GM12878 (cell line): ENCODE data around the gene PRF1. TPM values are rescaled to one million over a fixed set of nuclear protein-coding genes. Genes with fewer than 3 reads are reported as not detected.

Experiments used
- ATAC-seq: fragments of 200-7000 bp; cut with Tn5 transposase; 3 replicates; pipeline ENCODE4 v1.9.1; 2020; ENCODE audit warnings: mild to moderate bottlenecking, moderate library complexity
- BruUV-seq: library from RNA; stranded (reverse); fragments of 400-500 nt; replicated peaks from 2 replicates; lab custom pipeline; 2021; lab: Mats Ljungman, UMichigan
- CTCF ChIA-PET: fragments of 300-600 bp; sonication (Branson Sonifier 250); formaldehyde crosslinking; extraction: SDS; loops from one replicate; lab custom pipeline; 2021; ENCODE audit warnings: inconsistent platforms; lab: Yijun Ruan, JAX
- POLR2A ChIA-PET: fragments of 350-600 bp; formaldehyde crosslinking; extraction: SDS; loops from one replicate; lab custom pipeline; 2021; ENCODE audit warnings: inconsistent platforms; lab: Charles Lee
- RAD21 ChIA-PET: fragments of 300-600 bp; sonication (Branson Sonifier 250); formaldehyde crosslinking; loops from one replicate; lab custom pipeline; 2023; ENCODE audit warnings: antibody characterized with exemption; ENCODE audit not compliant: unreplicated experiment; lab: Charles Lee
- SMC1A ChIA-PET: fragments of 300-600 bp; sonication (Branson Sonifier 250); formaldehyde crosslinking; loops from one replicate; lab custom pipeline; 2023; ENCODE audit not compliant: unreplicated experiment, uncharacterized antibody; lab: Charles Lee
- DNase-seq: peaks from one replicate; pipeline ENCODE4 v3.0.0-alpha.2; 2011; ENCODE audit warnings: low read depth, low spot score
- FAIRE-seq: peaks from 3 replicates; lab custom pipeline; 2011; peaks lifted over from hg19 to GRCh38; lab: Jason Lieb, UNC
- H2AFZ ChIP-seq: 2 replicates; pipeline ENCODE4 v1.6.0; 2011; ENCODE audit warnings: low read depth, low read length, control low read depth; ENCODE audit not compliant: control insufficient read depth
- H3K27ac ChIP-seq: 2 replicates; pipeline ENCODE4 v1.5.1; 2011; ENCODE audit warnings: control low read depth; ENCODE audit not compliant: control insufficient read depth, insufficient read depth
- H3K27me3 ChIP-seq, 2 experiments: replicated peaks in 1 of 2; 2 replicates each; pipeline versions ENCODE4 v1.6.0 to v1.6.1; 2011; ENCODE audit warnings: low read length in 1 of 2; ENCODE audit not compliant: control insufficient read depth in 2 of 2, insufficient read depth in 2 of 2
- H3K36me3 ChIP-seq, 2 experiments: 2 replicates each; pipeline ENCODE4 v1.5.1; 2011; ENCODE audit warnings: low read length in 1 of 2; ENCODE audit not compliant: control insufficient read depth in 2 of 2, insufficient read depth in 2 of 2
- H3K4me1 ChIP-seq: 2 replicates; pipeline ENCODE4 v1.6.1; 2011; ENCODE audit warnings: mild to moderate bottlenecking, low read length, moderate library complexity, mixed read lengths; ENCODE audit not compliant: control insufficient read depth, insufficient read depth
- H3K4me2 ChIP-seq: 2 replicates; pipeline ENCODE4 v1.6.0; 2011; ENCODE audit warnings: control low read depth; ENCODE audit not compliant: control insufficient read depth, insufficient read depth
- H3K4me3 ChIP-seq: fragments of 200-600 bp; sonication (generic); 2 replicates; pipeline ENCODE4 v1.5.1; 2016
- H3K79me2 ChIP-seq: 2 replicates; pipeline ENCODE4 v1.6.0; 2011; ENCODE audit warnings: low read length; ENCODE audit not compliant: control insufficient read depth, insufficient read depth
- H3K9ac ChIP-seq: 2 replicates; pipeline ENCODE4 v1.8.0; 2011; ENCODE audit warnings: low read length, control low read depth, mixed read lengths; ENCODE audit not compliant: control insufficient read depth, insufficient read depth
- H3K9me3 ChIP-seq: replicated peaks from 3 replicates; pipeline ENCODE4 v1.5.1; 2011; ENCODE audit warnings: mild to moderate bottlenecking, low read length; ENCODE audit not compliant: control insufficient read depth, insufficient read depth
- H4K20me1 ChIP-seq: 2 replicates; pipeline ENCODE4 v1.6.0; 2011; ENCODE audit not compliant: control insufficient read depth, insufficient read depth
- KDM1A ChIP-seq: fragments of 200-600 bp; sonication (generic); IDR thresholded peaks from 2 replicates; pipeline ENCODE4 v1.6.1; 2016; ENCODE audit warnings: borderline replicate concordance
- SMC3 ChIP-seq: IDR thresholded peaks from 2 replicates; pipeline ENCODE4 v1.6.1; 2011; ENCODE audit warnings: low read length, improper control_type of control experiment, borderline replicate concordance
- TAF1 ChIP-seq: IDR thresholded peaks from 2 replicates; pipeline ENCODE4 v1.6.1; 2011; ENCODE audit warnings: mild to moderate bottlenecking, low read depth, low read length, borderline replicate concordance
- USF1 ChIP-seq: IDR thresholded peaks from 2 replicates; pipeline ENCODE4 v1.6.1; 2011; ENCODE audit warnings: borderline replicate concordance, low read depth, mild to moderate bottlenecking, moderate library complexity, mixed read lengths, low read length; ENCODE audit not compliant: insufficient read depth; ENCODE audit errors: extremely low read length
- WGBS: methylation state at CpG from one replicate; pipeline ENCODE4 v1.1.6; 2016; ENCODE audit warnings: low lambda C conversion rate; ENCODE audit not compliant: insufficient replicate concordance, insufficient coverage; ENCODE audit errors: missing lambda C conversion rate; 5-methylcytosine and 5-hydroxymethylcytosine counted together
- in situ Hi-C: fragments of 300-500 bp; cut with MboI; formaldehyde crosslinking; loops from 9 replicates; pipeline ENCODE4 v1.14.3; 2018; ENCODE audit warnings: mixed read lengths
- intact Hi-C: fragments of 100-400 bp; cut with micrococcal nuclease; formaldehyde crosslinking; loops from one replicate; pipeline ENCODE4 v1.14.2; 2022; ENCODE audit not compliant: unreplicated experiment
- polyA plus RNA-seq, 11 experiments: library from polyadenylated mRNA; depleted of rRNA in 4 of 11; unstranded in 6 of 11; stranded (reverse) in 5 of 11; fragments of >200 nt; fragmentation: Nextera tagmentation in 4 of 11; fragmentation: Illumina TruSeq in 1 of 11; extraction: Ambion mirVana in 4 of 11; extraction: Trizol in 1 of 11; gene quantifications; 1 replicate in 1 of 11; 2 replicates in 10 of 11; pipeline versions ENCODE4 v1.2.1 to v1.2.3, GENCODE V29; 2011 to 2016; ENCODE audit warnings: inconsistent platforms in 2 of 11, missing spikeins in 2 of 11, low read depth in 1 of 11
- total RNA-seq, 4 experiments: library from RNA; depleted of rRNA in 3 of 4; stranded (reverse); fragments of >200 nt in 3 of 4; fragmentation: Illumina TruSeq in 1 of 4; extraction: Trizol in 1 of 4; gene quantifications; 2 replicates each; pipeline versions ENCODE4 v1.2.1 to v1.2.3, GENCODE V29; 2013 to 2021

PRF1 gene
- total and polyA plus RNA-seq, 10 of the 15 experiments (the other 5 are each of a cell fraction or from before 2014, with no cell fraction given): 0.84 to 15.7 (median 1.3) TPM

- H3K4me1 ChIP-seq: no peaks in the 10 kb centered on the region
- CTCF ChIA-PET: interaction anchor here (0.8 to 1.4 kb wide), 2 partner anchors 58 to 66 kb away, joined by 4 to 5 read pairs; no protein-coding TSS in a partner anchor
- H2AFZ ChIP-seq: no peak overlapping the region
Observed at GRCh38 chr10:70616761-70617160, 14.2 kb upstream of the PRF1 start.

More at GRCh38 chr10:70616761-70617160, 14.2 kb upstream of the PRF1 start:
- SMC1A ChIA-PET: interaction anchor here (0.6 to 1.8 kb wide), 5 partner anchors 11 to 129 kb away, joined by 3 to 4 read pairs (median 4); no protein-coding TSS in a partner anchor
- no TSS peak for BruUV-seq
- FAIRE-seq (no peak), DNase-seq (no peak)
- H4K20me1 ChIP-seq: no peaks in the 10 kb centered on the region
- H3K27ac ChIP-seq: no peak overlapping the region
- no peak overlapping the region for H3K4me2 ChIP-seq
- 62% methylated on average over 4 of the region's 4 CpGs for WGBS
- H3K9ac ChIP-seq: no peak overlapping the region
- TF ChIP-seq KDM1A (no peak), TAF1 (no peak), USF1 (no peak), SMC3 (no peak)
- TF ChIP-seq, all 136 proteins: peak for 0
- in situ Hi-C loops (no loop called here), intact Hi-C loops (no loop called here)
- Histone ChIP-seq H3K36me3 (no peaks in the 10 kb centered on the region), H3K9me3 (no peaks in the 10 kb centered on the region; the same call in 2 of the 3 replicates), H3K4me3 (no peak overlapping the region), H3K79me2 (no peaks in the 10 kb centered on the region), H3K27me3 (no peaks in the 10 kb centered on the region)
- POLR2A ChIA-PET: no interaction called here
- ATAC-seq: no peak
- RAD21 ChIA-PET: interaction anchor here (1.0 kb wide), 1 partner anchor 142 kb away, joined by 4 read pairs; no protein-coding TSS in a partner anchor
